WERI-Rb-1 (cell line): ENCODE results near the gene ZIC2.

Experiments
- DNase-seq: peaks from one replicate; pipeline ENCODE4 v3.0.0-alpha.2; 2020
- H3K27ac ChIP-seq: fragments of 250-450 bp; sonication (Bioruptor Pico); 2 replicates; pipeline ENCODE4 v1.5.1; 2020; ENCODE audit warnings: mild to moderate bottlenecking, moderate library complexity
- H3K27me3 ChIP-seq: fragments of 250-450 bp; sonication (Bioruptor Pico); 2 replicates; pipeline ENCODE4 v1.5.1; 2021; ENCODE audit warnings: mild to moderate bottlenecking, low read depth, moderate library complexity; ENCODE audit not compliant: insufficient read depth, severe bottlenecking
- H3K36me3 ChIP-seq: fragments of 250-450 bp; sonication (Bioruptor Pico); 2 replicates; pipeline ENCODE4 v1.5.1; 2020; ENCODE audit warnings: mild to moderate bottlenecking, moderate library complexity
- H3K4me3 ChIP-seq: 2 replicates; pipeline ENCODE4 v1.5.1; 2011; ENCODE audit warnings: low read depth, mild to moderate bottlenecking, control low read depth, low read length
- H3K9me3 ChIP-seq: fragments of 250-450 bp; sonication (Bioruptor Pico); 2 replicates; pipeline ENCODE4 v1.5.1; 2021; ENCODE audit warnings: mild to moderate bottlenecking, moderate library complexity; ENCODE audit not compliant: severe bottlenecking
- TF ChIP-seq, protein P1 (sequence below): IDR thresholded peaks from 2 replicates; pipeline ENCODE4 v1.5.1; 2011; ENCODE audit warnings: low read depth, mild to moderate bottlenecking, control low read depth, inconsistent platforms, low read length

The ZIC2 gene

DNA sequence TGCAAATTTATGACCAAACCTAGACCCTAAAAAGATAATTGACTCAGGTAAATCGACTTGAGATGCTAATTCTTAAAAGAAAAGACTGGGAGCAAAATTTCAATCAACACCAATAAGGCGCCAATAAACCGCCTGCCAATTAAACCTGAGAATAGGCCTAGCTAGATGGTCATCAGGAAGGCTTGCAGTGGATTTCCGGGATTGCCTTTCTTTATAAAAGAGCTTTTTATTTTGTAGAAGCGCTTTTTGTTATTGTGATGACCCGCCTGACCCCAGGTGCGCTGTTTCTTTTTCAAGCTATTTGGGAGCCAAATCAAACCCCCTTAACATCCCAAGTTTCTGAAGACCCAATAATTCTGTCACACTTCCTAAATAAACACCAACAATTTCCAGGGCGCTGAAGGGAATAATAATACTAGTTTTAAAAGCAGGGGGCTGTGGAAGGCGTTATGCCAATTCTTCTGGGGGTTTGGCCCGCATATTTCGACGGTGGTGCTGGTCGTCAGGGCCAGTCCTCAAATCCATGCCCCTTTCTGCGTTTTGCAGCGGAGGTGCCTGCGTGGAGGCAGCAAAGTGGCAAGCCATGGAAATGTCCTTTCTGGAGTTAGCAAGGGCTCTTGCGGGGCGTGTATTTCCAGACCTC lies 7.2 kb upstream of the ZIC2 start:
- Histone ChIP-seq H3K9me3 (no peaks in the 10 kb centered on the region), H3K27me3 (peaks cover 40% of the 10 kb centered on the region), H3K4me3 (no peak overlapping the region), H3K36me3 (no peaks in the 10 kb centered on the region), H3K27ac (no peak overlapping the region)
- no peak for DNase-seq
- TF ChIP-seq, protein P1, sequence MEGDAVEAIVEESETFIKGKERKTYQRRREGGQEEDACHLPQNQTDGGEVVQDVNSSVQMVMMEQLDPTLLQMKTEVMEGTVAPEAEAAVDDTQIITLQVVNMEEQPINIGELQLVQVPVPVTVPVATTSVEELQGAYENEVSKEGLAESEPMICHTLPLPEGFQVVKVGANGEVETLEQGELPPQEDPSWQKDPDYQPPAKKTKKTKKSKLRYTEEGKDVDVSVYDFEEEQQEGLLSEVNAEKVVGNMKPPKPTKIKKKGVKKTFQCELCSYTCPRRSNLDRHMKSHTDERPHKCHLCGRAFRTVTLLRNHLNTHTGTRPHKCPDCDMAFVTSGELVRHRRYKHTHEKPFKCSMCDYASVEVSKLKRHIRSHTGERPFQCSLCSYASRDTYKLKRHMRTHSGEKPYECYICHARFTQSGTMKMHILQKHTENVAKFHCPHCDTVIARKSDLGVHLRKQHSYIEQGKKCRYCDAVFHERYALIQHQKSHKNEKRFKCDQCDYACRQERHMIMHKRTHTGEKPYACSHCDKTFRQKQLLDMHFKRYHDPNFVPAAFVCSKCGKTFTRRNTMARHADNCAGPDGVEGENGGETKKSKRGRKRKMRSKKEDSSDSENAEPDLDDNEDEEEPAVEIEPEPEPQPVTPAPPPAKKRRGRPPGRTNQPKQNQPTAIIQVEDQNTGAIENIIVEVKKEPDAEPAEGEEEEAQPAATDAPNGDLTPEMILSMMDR: no peak

DNA sequence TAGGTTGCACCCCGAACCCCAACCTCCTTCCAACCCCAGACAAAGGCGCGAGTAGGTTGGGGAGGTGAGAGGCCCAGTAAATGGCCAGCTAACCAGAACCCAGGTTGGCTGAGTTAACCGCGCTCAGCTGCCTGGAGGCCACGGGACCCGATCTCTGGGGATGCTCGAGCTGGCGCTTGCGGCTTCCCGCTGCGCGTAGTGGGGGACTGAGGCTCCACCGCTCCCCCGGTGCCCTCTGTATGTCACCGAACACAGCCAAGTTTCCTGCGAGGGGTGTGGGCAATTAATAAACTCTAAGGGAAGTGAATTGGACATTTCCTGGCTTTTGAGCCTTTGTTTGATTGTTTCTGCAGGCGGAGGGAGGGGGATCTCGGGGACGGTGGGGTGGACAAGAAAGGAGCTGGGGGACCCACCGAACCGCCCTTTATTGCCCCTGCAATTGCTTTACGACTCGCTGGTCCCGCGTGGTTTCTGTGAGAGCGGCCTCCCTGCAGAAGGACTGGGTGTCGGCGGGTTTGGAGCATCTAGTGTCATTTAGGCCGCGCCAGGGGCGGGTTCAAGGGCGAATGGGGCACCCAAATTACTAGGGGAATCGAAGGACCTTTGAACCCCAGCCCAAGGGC lies 6.5 kb upstream of the ZIC2 start:
- no peak for DNase-seq
- no peaks in the 10 kb centered on the region for H3K36me3 ChIP-seq
- TF ChIP-seq, protein P1: no peak
- peaks cover 40% of the 10 kb centered on the region for H3K27me3 ChIP-seq
- H3K9me3 ChIP-seq: no peaks in the 10 kb centered on the region
- H3K27ac ChIP-seq: no peak overlapping the region
- H3K4me3 ChIP-seq: no peak overlapping the region

DNA sequence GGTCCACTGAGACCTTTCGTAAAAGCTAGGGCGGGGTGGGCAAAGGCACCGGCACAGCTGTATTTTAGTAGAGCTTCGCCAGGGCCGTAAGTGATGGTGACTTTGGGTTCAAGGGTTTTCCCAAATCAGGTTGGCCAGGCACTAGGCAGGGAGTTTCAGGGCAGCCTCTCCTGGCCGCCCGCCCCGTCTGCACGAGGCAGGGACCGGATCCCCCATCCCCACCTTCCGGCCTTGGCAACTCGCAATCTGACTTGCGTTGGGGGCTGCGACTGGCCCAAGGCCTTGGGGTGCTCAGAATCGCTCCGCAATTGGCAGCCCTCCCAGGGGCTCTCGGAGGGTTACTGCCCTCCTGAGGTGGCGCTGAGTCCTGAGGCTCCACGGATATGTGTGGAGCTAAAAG lies 6.0 kb upstream of the ZIC2 start:
- no peak for DNase-seq
- TF ChIP-seq, protein P1: no peak
- Histone ChIP-seq H3K27ac (no peak overlapping the region), H3K4me3 (no peak overlapping the region), H3K27me3 (peaks cover 42% of the 10 kb centered on the region), H3K36me3 (no peaks in the 10 kb centered on the region), H3K9me3 (no peaks in the 10 kb centered on the region)

DNA sequence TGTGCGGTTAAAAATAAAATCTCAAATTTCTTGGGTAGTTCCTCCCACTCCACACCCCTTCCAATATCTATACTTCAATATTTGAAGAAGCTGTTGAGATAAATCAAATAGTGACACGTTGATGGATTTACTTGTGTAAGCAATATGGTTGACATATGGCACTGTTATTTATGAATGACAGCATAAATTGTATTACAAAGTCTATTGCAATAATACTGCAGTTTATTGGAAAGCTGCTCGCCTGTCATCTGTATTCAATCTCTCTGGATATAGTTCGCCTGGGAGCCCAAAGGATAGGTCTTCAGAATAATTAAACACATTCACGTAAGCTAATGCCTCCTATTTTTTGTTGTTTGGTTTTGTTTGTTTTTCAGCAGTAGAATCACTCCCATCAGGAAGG lies 5.0 kb upstream of the ZIC2 start:
- H3K27ac ChIP-seq: no peak overlapping the region
- H3K27me3 ChIP-seq: peaks cover 37% of the 10 kb centered on the region
- no peak overlapping the region for H3K4me3 ChIP-seq
- H3K36me3 ChIP-seq: no peaks in the 10 kb centered on the region
- TF ChIP-seq, protein P1: no peak
- no peaks in the 10 kb centered on the region for H3K9me3 ChIP-seq
- no peak for DNase-seq

DNA sequence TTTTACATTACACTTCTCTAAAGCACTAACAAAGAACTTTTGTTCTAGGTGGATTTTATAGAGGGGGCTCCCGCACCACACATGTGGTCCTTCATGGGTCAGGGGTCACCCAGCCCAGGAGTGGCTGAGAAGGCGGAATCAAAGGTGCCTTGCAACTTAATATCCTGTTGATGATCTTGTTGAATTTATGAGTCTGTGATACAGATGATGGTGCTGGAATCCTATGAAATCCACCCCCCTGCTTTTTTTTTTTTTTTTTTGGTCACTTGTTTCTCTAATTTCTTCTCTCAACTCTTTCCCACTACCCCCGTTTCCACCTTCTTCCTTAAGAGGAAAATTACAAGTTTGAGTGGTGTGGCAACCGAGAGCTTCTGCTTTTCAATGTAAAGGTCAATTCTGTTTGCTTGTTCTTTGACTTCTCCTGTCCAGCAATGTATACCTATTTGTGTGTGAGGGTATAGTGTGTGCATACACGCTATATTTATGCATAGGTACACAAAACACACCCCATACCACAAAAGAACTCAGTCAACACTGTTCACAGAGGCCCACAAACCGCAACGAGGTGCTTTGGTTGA lies 4.2 kb upstream of the ZIC2 start:
- no peak for DNase-seq
- H3K27ac ChIP-seq: no peak overlapping the region
- no peaks in the 10 kb centered on the region; the same call in 1 of the 2 replicates for H3K36me3 ChIP-seq
- peaks cover 29% of the 10 kb centered on the region for H3K27me3 ChIP-seq
- no peaks in the 10 kb centered on the region for H3K9me3 ChIP-seq
- TF ChIP-seq, protein P1: no peak
- no peak overlapping the region for H3K4me3 ChIP-seq
